HEK293T (cell line): ENCODE results near the gene TEX51.

Source experiments
- ARNT ChIP-seq: fragments of 450-650 bp; IDR thresholded peaks from 2 replicates; pipeline ENCODE4 v1.6.1; 2017; ENCODE audit warnings: mild to moderate bottlenecking
- BHLHE40 ChIP-seq: fragments of 450-650 bp; IDR thresholded peaks from 2 replicates; pipeline ENCODE4 v1.6.1; 2016; ENCODE audit warnings: mild to moderate bottlenecking, moderate library complexity, borderline replicate concordance
- CTBP1 ChIP-seq: fragments of 450-650 bp; IDR thresholded peaks from 2 replicates; pipeline ENCODE4 v1.6.1; 2016; ENCODE audit warnings: borderline replicate concordance
- FOXA1 ChIP-seq: fragments of 450-650 bp; IDR thresholded peaks from 2 replicates; pipeline ENCODE4 v1.6.1; 2016; ENCODE audit warnings: mild to moderate bottlenecking
- FOXK2 ChIP-seq: fragments of 450-650 bp; IDR thresholded peaks from 2 replicates; pipeline ENCODE4 v1.6.1; 2016; ENCODE audit warnings: mild to moderate bottlenecking
- FOXM1 ChIP-seq: fragments of 450-650 bp; IDR thresholded peaks from 2 replicates; pipeline ENCODE4 v1.6.1; 2017; ENCODE audit warnings: mild to moderate bottlenecking, borderline replicate concordance
- L3MBTL2 ChIP-seq: fragments of 450-650 bp; conservative IDR thresholded peaks from 2 replicates; pipeline ENCODE4 v1.6.1; 2016; ENCODE audit warnings: mild to moderate bottlenecking
- NFRKB ChIP-seq: fragments of 450-650 bp; IDR thresholded peaks from 2 replicates; pipeline ENCODE4 v1.6.1; 2016; ENCODE audit warnings: mild to moderate bottlenecking, moderate library complexity
- SP1 ChIP-seq: fragments of 450-650 bp; IDR thresholded peaks from 2 replicates; pipeline ENCODE4 v1.6.1; 2017
- SUZ12 ChIP-seq: fragments of 450-650 bp; IDR thresholded peaks from 2 replicates; pipeline ENCODE4 v1.6.1; 2016; ENCODE audit warnings: mild to moderate bottlenecking
- TARDBP ChIP-seq: fragments of 450-650 bp; IDR thresholded peaks from 2 replicates; pipeline ENCODE4 v1.6.1; 2016
- ZNF384 ChIP-seq: fragments of 450-650 bp; IDR thresholded peaks from 2 replicates; pipeline ENCODE4 v1.6.1; 2016
- TF ChIP-seq, protein P1 (sequence below): fragments of 450-650 bp; IDR thresholded peaks from 2 replicates; pipeline ENCODE4 v1.6.1; 2016

DNA sequence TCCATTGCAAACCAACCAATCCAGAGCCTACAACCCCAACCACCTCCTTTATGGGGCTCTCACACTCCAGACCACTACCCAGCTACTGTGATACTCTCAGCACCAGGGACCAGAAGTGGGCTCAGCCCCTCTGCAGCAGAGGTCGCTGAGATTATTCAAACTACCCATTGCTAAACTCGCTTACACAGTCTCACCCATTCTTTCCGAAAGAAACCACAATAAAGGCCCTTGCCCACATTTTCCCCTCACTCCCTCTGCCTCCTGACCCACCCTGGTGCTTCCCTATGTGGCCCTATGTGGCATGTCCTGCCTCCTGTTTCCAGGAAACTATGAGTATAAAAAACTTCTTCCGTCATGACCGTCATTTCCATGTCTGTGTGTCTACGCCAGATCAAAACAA is 10.7 kb downstream of the TEX51 start:
- no peak for TF ChIP-seq TARDBP
- TF ChIP-seq NFRKB, result no peak
- no peak for TF ChIP-seq SP1
- TF ChIP-seq SUZ12, result no peak
- TF ChIP-seq FOXM1, result no peak
- no peak for TF ChIP-seq ZNF384
- no peak for TF ChIP-seq BHLHE40
- TF ChIP-seq, protein P1, sequence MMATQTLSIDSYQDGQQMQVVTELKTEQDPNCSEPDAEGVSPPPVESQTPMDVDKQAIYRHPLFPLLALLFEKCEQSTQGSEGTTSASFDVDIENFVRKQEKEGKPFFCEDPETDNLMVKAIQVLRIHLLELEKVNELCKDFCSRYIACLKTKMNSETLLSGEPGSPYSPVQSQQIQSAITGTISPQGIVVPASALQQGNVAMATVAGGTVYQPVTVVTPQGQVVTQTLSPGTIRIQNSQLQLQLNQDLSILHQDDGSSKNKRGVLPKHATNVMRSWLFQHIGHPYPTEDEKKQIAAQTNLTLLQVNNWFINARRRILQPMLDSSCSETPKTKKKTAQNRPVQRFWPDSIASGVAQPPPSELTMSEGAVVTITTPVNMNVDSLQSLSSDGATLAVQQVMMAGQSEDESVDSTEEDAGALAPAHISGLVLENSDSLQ, result no peak
- no peak for TF ChIP-seq ARNT
- TF ChIP-seq FOXK2, result no peak
- no peak for TF ChIP-seq CTBP1
- TF ChIP-seq L3MBTL2, result no peak
- TF ChIP-seq FOXA1, result no peak
